CD1c-positive myeloid dendritic cell (primary cell): ENCODE measurements around the gene GOLGA1.
"Not testable (repeated sequence)": the region's sequence is repeated elsewhere in the genome, so short reads cannot be mapped to it uniquely, and the experiment has no call there.

Experiments used
- DNase-seq: peaks from one replicate; pipeline ENCODE4 v3.0.0-alpha.2; 2016; ENCODE audit errors: extremely low spot score

Gene GOLGA1

GRCh38 chr9:124858330-124859046 is 82.4 kb downstream of the GOLGA1 start:
- DNase-seq, result no peak

GRCh38 chr9:124857533-124858162 is 83.2 kb downstream of the GOLGA1 start:
- DNase-seq, result no peak

- DNase-seq, result no peak
Measured at GRCh38 chr9:124855944-124856765, 84.7 kb downstream of the GOLGA1 start.

GRCh38 chr9:124855566-124855943 is 85.3 kb downstream of the GOLGA1 start:
- DNase-seq, result no peak

GRCh38 chr9:124854822-124855221 is 86.1 kb downstream of the GOLGA1 start:
- DNase-seq, result no peak

GRCh38 chr9:124854161-124854560 is 86.7 kb downstream of the GOLGA1 start:
- no peak for DNase-seq

GRCh38 chr9:124853605-124854143 is 87.2 kb downstream of the GOLGA1 start:
- DNase-seq, result no peak

GRCh38 chr9:124852829-124853531 is 87.9 kb downstream of the GOLGA1 start, which contains the start of gene WDR38:
Gene WDR38 (plus strand): TSS chr9:124853460. CDS start chr9:124853532, 72 bp downstream.
- peak; percentile 86 for DNase-seq

- no peak for DNase-seq
Measured at GRCh38 chr9:124852121-124852828, 88.6 kb downstream of the GOLGA1 start.

- DNase-seq, result no peak
Measured at GRCh38 chr9:124849801-124850200, 91.1 kb downstream of the GOLGA1 start.

- no peak for DNase-seq
Measured at GRCh38 chr9:124846969-124847368, 93.9 kb downstream of the GOLGA1 start.

- DNase-seq, result not testable (repeated sequence)
Measured at GRCh38 chr9:124846467-124846866, 94.4 kb downstream of the GOLGA1 start.

- DNase-seq, result no peak
Measured at GRCh38 chr9:124844291-124844690, 96.6 kb downstream of the GOLGA1 start.

GRCh38 chr9:124843456-124844034 is 97.3 kb downstream of the GOLGA1 start:
- DNase-seq, result no peak

GRCh38 chr9:124841075-124841821 is 99.6 kb downstream of the GOLGA1 start:
- no peak for DNase-seq

GRCh38 chr9:124840300-124840833 is 100.5 kb downstream of the GOLGA1 start:
- peak; percentile 20 for DNase-seq

- peak; percentile 13 for DNase-seq
Measured at GRCh38 chr9:124839612-124840299, 101.1 kb downstream of the GOLGA1 start.

GRCh38 chr9:124838567-124839275 is 102.2 kb downstream of the GOLGA1 start:
- not testable (repeated sequence) for DNase-seq
